ENCODE results near the gene PYHIN1. TPM values are rescaled to one million over a fixed set of nuclear protein-coding genes. Genes with fewer than 3 reads are reported as not detected.
"Not testable (repeated sequence)": the region's sequence is repeated elsewhere in the genome, so short reads cannot be mapped to it uniquely, and the experiment has no call there.

The PYHIN1 gene
- total RNA-seq, 2 donors from 2014 or later, result 1.6 to 3.4 TPM

- intact Hi-C loops (cut with DNase I), result no loop called here
- DNase-seq (ENCODE audit: low spot score), result no peak
Observed at GRCh38 chr1:159009704-159010361, 78.5 kb downstream of the PYHIN1 start, which contains the start of gene IFI16. Gene IFI16 (plus strand): TSS chr1:159009907. CDS start chr1:159014681, 4,774 bp downstream.

- no peak for DNase-seq (ENCODE audit: low spot score)
- intact Hi-C loops (cut with DNase I), result no loop called here
Observed at GRCh38 chr1:159010391-159010790, 79.0 kb downstream of the PYHIN1 start.

- intact Hi-C loops (cut with DNase I); DNase-seq (ENCODE audit: low spot score): not testable (repeated sequence)
Observed at GRCh38 chr1:159011001-159011400, 79.6 kb downstream of the PYHIN1 start.

GRCh38 chr1:159011751-159012150 is 80.4 kb downstream of the PYHIN1 start:
- intact Hi-C loops (cut with DNase I), result no loop called here
- no peak for DNase-seq (ENCODE audit: low spot score)

- no peak for DNase-seq (ENCODE audit: low spot score)
- intact Hi-C loops (cut with DNase I), result no loop called here
Observed at GRCh38 chr1:159012495-159012894, 81.1 kb downstream of the PYHIN1 start.

- DNase-seq (ENCODE audit: low spot score), result no peak
- intact Hi-C loops (cut with DNase I), result no loop called here
Observed at GRCh38 chr1:159014003-159014571, 82.7 kb downstream of the PYHIN1 start.

GRCh38 chr1:159014851-159015250 is 83.5 kb downstream of the PYHIN1 start:
- intact Hi-C loops (cut with DNase I), result no loop called here
- no peak for DNase-seq (ENCODE audit: low spot score)

GRCh38 chr1:159015440-159015909 is 84.1 kb downstream of the PYHIN1 start:
- intact Hi-C loops (cut with DNase I), result no loop called here
- no peak for DNase-seq (ENCODE audit: low spot score)

GRCh38 chr1:159023723-159024122 is 92.4 kb downstream of the PYHIN1 start:
- intact Hi-C loops (cut with DNase I), result no loop called here
- DNase-seq (ENCODE audit: low spot score), result no peak

- no peak for DNase-seq (ENCODE audit: low spot score)
- intact Hi-C loops (cut with DNase I), result no loop called here
Observed at GRCh38 chr1:159025043-159025442, 93.7 kb downstream of the PYHIN1 start.

Other genes starting within 250 kb of the PYHIN1 start
- gene SPTA1, start 244.8 kb upstream of the PYHIN1 start, total RNA-seq, result under 1 TPM; 0.56 to 0.62 TPM
- not detected for gene OR6K2, start 230.9 kb upstream of the PYHIN1 start, total RNA-seq
- not detected for gene OR6K3, start 210.8 kb upstream of the PYHIN1 start, total RNA-seq
- gene OR6K6, start 176.8 kb upstream of the PYHIN1 start, total RNA-seq, result not detected
- not detected for gene OR6N1, start 159.4 kb upstream of the PYHIN1 start, total RNA-seq
- not detected for gene OR6N2, start 150.3 kb upstream of the PYHIN1 start, total RNA-seq
- 10 to 100 TPM in 1 of 2 donors, 1 to 10 TPM in 1; 7.5 to 12.0 TPM for gene MNDA, start 100.2 kb upstream of the PYHIN1 start, total RNA-seq
- 10 to 100 TPM; 99.0 to 99.6 TPM for gene IFI16, start 78.4 kb downstream of the PYHIN1 start, total RNA-seq
- 1 to 10 TPM; 1.4 to 1.5 TPM for gene AIM2, start 145.2 kb downstream of the PYHIN1 start, total RNA-seq
- gene CADM3, start 240.1 kb downstream of the PYHIN1 start, total RNA-seq, result 10 to 100 TPM in 1 of 2 donors, 1 to 10 TPM in 1; 6.8 to 45.0 TPM

Measured in posterior vena cava (tissue), 2 donors.